Activated CD4-positive, alpha-beta T cell treated with anti-CD3 and anti-CD28 coated beads, Interleukin-2, Interleukin-4, amounts not matched to agents 100 ng/mL and 50 ng/mL, durations not matched to agents 16 hours and 8 hours (primary cell): ENCODE results near the gene PRKAR2A.
"Not testable (repeated sequence)": the region's sequence is repeated elsewhere in the genome, so short reads cannot be mapped to it uniquely, and the experiment has no call there.

Experiments used
- DNase-seq: peaks from one replicate; pipeline ENCODE4 v3.0.0-alpha.2; 2020; ENCODE audit warnings: low spot score

Gene PRKAR2A

GRCh38 chr3:48835650-48836366, 11.9 kb downstream of the PRKAR2A start:
- no peak for DNase-seq

GRCh38 chr3:48832684-48833083, 15.0 kb downstream of the PRKAR2A start:
- no peak for DNase-seq

- no peak for DNase-seq
Observed at GRCh38 chr3:48830715-48831114, 17.0 kb downstream of the PRKAR2A start.

GRCh38 chr3:48829525-48829924, 18.1 kb downstream of the PRKAR2A start:
- DNase-seq = not testable (repeated sequence)

- DNase-seq = not testable (repeated sequence)
Observed at GRCh38 chr3:48827874-48828273, 19.8 kb downstream of the PRKAR2A start.

- DNase-seq = no peak
Observed at GRCh38 chr3:48826451-48826850, 21.2 kb downstream of the PRKAR2A start.

GRCh38 chr3:48820612-48821324, 26.9 kb downstream of the PRKAR2A start:
- DNase-seq = no peak

- no peak for DNase-seq
Observed at GRCh38 chr3:48819234-48820221, 28.1 kb downstream of the PRKAR2A start.

GRCh38 chr3:48811524-48811923, 36.1 kb downstream of the PRKAR2A start:
- no peak for DNase-seq

GRCh38 chr3:48804930-48805329, 42.7 kb downstream of the PRKAR2A start:
- no peak for DNase-seq

- DNase-seq = not testable (repeated sequence)
Observed at GRCh38 chr3:48800831-48801230, 46.8 kb downstream of the PRKAR2A start.

GRCh38 chr3:48798998-48799397, 48.7 kb downstream of the PRKAR2A start:
- DNase-seq = no peak

GRCh38 chr3:48797626-48798025, 50.0 kb downstream of the PRKAR2A start:
- DNase-seq = no peak

GRCh38 chr3:48795997-48796732, 51.5 kb downstream of the PRKAR2A start:
- no peak for DNase-seq

- not testable (repeated sequence) for DNase-seq
Observed at GRCh38 chr3:48793484-48793883, 54.2 kb downstream of the PRKAR2A start.

GRCh38 chr3:48789665-48790064, 58.0 kb downstream of the PRKAR2A start:
- no peak for DNase-seq

GRCh38 chr3:48788544-48789162, 59.0 kb downstream of the PRKAR2A start:
- no peak for DNase-seq

- DNase-seq = no peak
Observed at GRCh38 chr3:48784426-48785120, 63.1 kb downstream of the PRKAR2A start.

GRCh38 chr3:48783304-48783703, 64.4 kb downstream of the PRKAR2A start:
- no peak for DNase-seq

GRCh38 chr3:48782046-48782445, 65.6 kb downstream of the PRKAR2A start:
- no peak for DNase-seq

GRCh38 chr3:48778565-48778964, 69.1 kb downstream of the PRKAR2A start:
- not testable (repeated sequence) for DNase-seq
